A549 (cell line): ENCODE measurements around the gene DDAH2. TPM values are rescaled to one million over a fixed set of nuclear protein-coding genes. Genes with fewer than 3 reads are reported as not detected.

Experiments
- ATAC-seq, 2 experiments: fragments of 200-7000 bp in 1 of 2; fragments of >200 bp in 1 of 2; cut with Nextera tagmentation in 1 of 2; cut with Tn5 transposase in 1 of 2; 3 replicates each; pipeline versions ENCODE4 v1.8.0 to v1.9.1; 2018 to 2020; ENCODE audit warnings: mild to moderate bottlenecking in 1 of 2, moderate library complexity in 1 of 2
- CTCF ChIA-PET: fragments of 300-600 bp; sonication (Branson Sonifier 250); formaldehyde crosslinking; extraction: SDS; loops from one replicate; lab custom pipeline; 2021; ENCODE audit warnings: antibody characterized with exemption, inconsistent platforms; lab: Yijun Ruan, JAX
- POLR2A ChIA-PET: fragments of 350-600 bp; formaldehyde crosslinking; extraction: SDS; loops from one replicate; lab custom pipeline; 2021; ENCODE audit warnings: antibody characterized with exemption, inconsistent platforms; lab: Yijun Ruan, JAX
- DNase-seq, 2 experiments: peaks; one replicate each; pipeline versions ENCODE4 v3.0.0 to v3.0.0-alpha.2; 2011 to 2016; ENCODE audit warnings: low read depth in 1 of 2, low spot score in 1 of 2
- FAIRE-seq: peaks from 2 replicates; lab custom pipeline; 2011; peaks lifted over from hg19 to GRCh38; lab: Jason Lieb, UNC
- H3K27ac ChIP-seq, 2 experiments: fragments of >200 bp; sonication (Bioruptor Twin); formaldehyde crosslinking; 3 replicates each; pipeline ENCODE4 v1.5.1; 2016 to 2017
- H3K4me1 ChIP-seq: fragments of >200 bp; sonication (Bioruptor Twin); formaldehyde crosslinking; 3 replicates; pipeline ENCODE4 v1.6.1; 2016
- H3K4me2 ChIP-seq: fragments of >200 bp; sonication (Bioruptor Twin); formaldehyde crosslinking; 3 replicates; pipeline ENCODE4 v1.6.1; 2016
- H3K4me3 ChIP-seq: fragments of >200 bp; sonication (Bioruptor Twin); formaldehyde crosslinking; 3 replicates; pipeline ENCODE4 v1.5.1; 2016
- H3K9me3 ChIP-seq: fragments of >200 bp; sonication (Bioruptor Twin); formaldehyde crosslinking; 3 replicates; pipeline ENCODE4 v1.6.1; 2016
- ATOH8 ChIP-seq: fragments of 250-450 bp; sonication (Bioruptor Pico); IDR thresholded peaks from 2 replicates; pipeline ENCODE4 v1.5.0; 2020; ENCODE audit warnings: low read depth, mild to moderate bottlenecking, moderate library complexity
- CBX8 ChIP-seq: fragments of 200-600 bp; sonication (generic); IDR thresholded peaks from 2 replicates; pipeline ENCODE4 v1.6.1; 2016
- CTCF ChIP-seq: fragments of >200 bp; sonication (Bioruptor Twin); formaldehyde crosslinking; IDR thresholded peaks from 3 replicates; pipeline ENCODE4 v1.5.1; 2016
- E2F6 ChIP-seq: IDR thresholded peaks from 2 replicates; pipeline ENCODE4 v1.6.1; 2012; ENCODE audit warnings: low read depth, borderline replicate concordance
- EHMT2 ChIP-seq: fragments of 200-600 bp; sonication (generic); IDR thresholded peaks from 2 replicates; pipeline ENCODE4 v1.6.1; 2016; ENCODE audit warnings: antibody characterized with exemption, low read depth, mild to moderate bottlenecking, moderate library complexity
- FOXS1 ChIP-seq: fragments of 250-450 bp; sonication (Bioruptor Pico); IDR thresholded peaks from 2 replicates; pipeline ENCODE4 v1.5.0; 2020; ENCODE audit warnings: mild to moderate bottlenecking, moderate library complexity
- HOXB13 ChIP-seq: fragments of 250-450 bp; sonication (Bioruptor Pico); IDR thresholded peaks from 2 replicates; pipeline ENCODE4 v1.5.0; 2020; ENCODE audit warnings: low read depth, mild to moderate bottlenecking, moderate library complexity
- JUNB ChIP-seq: fragments of >200 bp; sonication (Bioruptor Twin); formaldehyde crosslinking; IDR thresholded peaks from 2 replicates; pipeline ENCODE4 v1.6.1; 2016
- MYC ChIP-seq: IDR thresholded peaks from 2 replicates; pipeline ENCODE4 v1.6.1; 2012; ENCODE audit warnings: mild to moderate bottlenecking, inconsistent platforms, low read length, improper control_type of control experiment, borderline replicate concordance
- RNF2 ChIP-seq: fragments of 200-600 bp; sonication (generic); IDR thresholded peaks from 2 replicates; pipeline ENCODE4 v1.6.1; 2016; ENCODE audit warnings: low read depth, mild to moderate bottlenecking, antibody characterized with exemption, moderate library complexity, borderline replicate concordance
- SMC3 ChIP-seq: fragments of >200 bp; sonication (Bioruptor Twin); formaldehyde crosslinking; IDR thresholded peaks from 3 replicates; pipeline ENCODE4 v1.6.1; 2018; ENCODE audit warnings: inconsistent platforms
- SREBF2 ChIP-seq: fragments of 450-650 bp; IDR thresholded peaks from 2 replicates; pipeline ENCODE4 v1.6.1; 2014; ENCODE audit warnings: mild to moderate bottlenecking, moderate library complexity
- TP53 ChIP-seq: fragments of 250-450 bp; sonication (Bioruptor Pico); IDR thresholded peaks from 2 replicates; pipeline ENCODE4 v1.5.0; 2021; ENCODE audit warnings: mild to moderate bottlenecking, moderate library complexity
- WGBS: methylation state at CpG from one replicate; pipeline ENCODE4 v1.1.6; 2017; ENCODE audit errors: missing lambda C conversion rate; 5-methylcytosine and 5-hydroxymethylcytosine counted together
- polyA plus RNA-seq, 4 experiments: library from polyadenylated mRNA; depleted of rRNA in 3 of 4; stranded (reverse); fragments of >200 nt; fragmentation: RNase III in 1 of 4; extraction: RNeasy Plus Mini Kit Qiagen cat#74134 plus additional on column Dnase treatment in 1 of 4; gene quantifications; 2 replicates in 3 of 4; 3 replicates in 1 of 4; pipeline ENCODE4 v1.2.3, GENCODE V29; 2011 to 2017
- TF ChIP-seq, protein P1 (sequence below): fragments of 150-350 bp; IDR thresholded peaks from 2 replicates; pipeline ENCODE4 v1.6.1; 2014; ENCODE audit warnings: low read depth, mild to moderate bottlenecking, low read length

Gene DDAH2
- polyA plus RNA-seq, 2 of the 4 experiments (the other 2 are of a cell fraction): 19.3 to 54.5 TPM

- POLR2A ChIA-PET: no interaction called here
Observed at GRCh38 chr6:31690231-31691077, 38.6 kb downstream of the DDAH2 start.

DNA sequence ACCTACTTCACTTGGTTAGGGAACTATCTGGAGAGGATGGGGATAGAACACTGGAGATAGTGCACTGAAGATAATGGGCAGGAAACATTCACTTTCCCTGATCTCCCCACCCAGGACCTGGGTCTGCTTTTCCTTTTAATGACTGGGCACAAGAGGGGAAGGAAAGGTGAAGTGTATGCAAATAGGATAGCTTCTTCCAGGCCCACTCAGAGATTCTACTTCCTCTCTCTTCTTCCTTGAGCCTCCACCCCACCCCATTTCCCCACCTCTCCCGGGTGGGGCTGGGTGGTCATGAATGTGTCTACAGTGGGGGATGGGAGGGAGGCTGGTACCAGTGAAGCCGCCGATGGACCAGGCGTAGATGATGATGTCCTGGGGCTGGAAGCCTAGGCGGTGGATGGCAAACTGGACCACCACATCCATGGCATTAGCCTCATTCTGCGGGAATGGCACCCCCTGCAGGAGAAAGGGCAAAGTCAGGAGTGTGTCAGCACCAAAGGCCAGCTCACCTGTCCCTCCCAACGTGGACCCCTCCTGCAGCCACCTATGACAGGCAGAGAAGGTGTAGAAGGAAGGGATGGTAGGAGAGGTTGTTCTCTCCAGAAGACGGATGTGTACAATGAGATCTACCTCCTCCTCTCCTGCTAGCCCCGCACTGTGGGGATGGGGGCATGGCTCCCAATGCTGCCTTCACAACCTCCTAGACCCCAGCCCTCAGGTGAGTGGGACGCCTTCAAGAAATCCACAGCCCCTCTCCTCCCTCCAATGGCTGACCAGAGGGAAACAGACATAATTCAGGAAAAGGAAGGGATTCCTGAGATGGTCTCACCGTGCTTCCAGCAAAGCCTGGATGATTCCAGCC lies 39.6 kb downstream of the DDAH2 start:
- ChIA-PET CTCF (interaction anchor here (0.6 to 2.5 kb wide), 6 partner anchors 8 to 140 kb away, joined by 3 to 9 read pairs (median 4); partner anchors contain the start of genes ABHD16A, LY6G5B and LY6G5C), POLR2A (no interaction called here)
- no peak for FAIRE-seq
- DNase-seq: no peak
- no peak overlapping the region for H3K4me2 ChIP-seq
- no peaks in the 10 kb centered on the region for H3K9me3 ChIP-seq
- H3K4me1 ChIP-seq: no peaks in the 10 kb centered on the region; the same call in 2 of the 3 replicates
- TF ChIP-seq CBX8 (no peak), CTCF (peak; percentile 18; the same call in 1 of the 3 replicates)
- no peak overlapping the region for H3K4me3 ChIP-seq
- no peak overlapping the region for H3K27ac ChIP-seq
- WGBS: 87% methylated on average over 9 of the region's 11 CpGs
- peak in 1 of 2 experiments; percentile 70; a peak in 3 of 6 replicates for ATAC-seq

More at GRCh38 chr6:31690231-31691077, 38.6 kb downstream of the DDAH2 start:
- TF ChIP-seq EHMT2: no peak
- no peak for TF ChIP-seq ATOH8 (CRISPR knock-in tag)
- TF ChIP-seq SMC3: no peak
- TF ChIP-seq JUNB: no peak
- no peak for TF ChIP-seq MYC
- no peak for TF ChIP-seq FOXS1
- TF ChIP-seq, protein P1, sequence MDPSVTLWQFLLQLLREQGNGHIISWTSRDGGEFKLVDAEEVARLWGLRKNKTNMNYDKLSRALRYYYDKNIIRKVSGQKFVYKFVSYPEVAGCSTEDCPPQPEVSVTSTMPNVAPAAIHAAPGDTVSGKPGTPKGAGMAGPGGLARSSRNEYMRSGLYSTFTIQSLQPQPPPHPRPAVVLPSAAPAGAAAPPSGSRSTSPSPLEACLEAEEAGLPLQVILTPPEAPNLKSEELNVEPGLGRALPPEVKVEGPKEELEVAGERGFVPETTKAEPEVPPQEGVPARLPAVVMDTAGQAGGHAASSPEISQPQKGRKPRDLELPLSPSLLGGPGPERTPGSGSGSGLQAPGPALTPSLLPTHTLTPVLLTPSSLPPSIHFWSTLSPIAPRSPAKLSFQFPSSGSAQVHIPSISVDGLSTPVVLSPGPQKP: no peak
- TF ChIP-seq E2F6: no peak
- TF ChIP-seq TP53 (CRISPR knock-in tag): no peak
- TF ChIP-seq RNF2: no peak
- TF ChIP-seq SREBF2: no peak
- TF ChIP-seq CBX8: no peak
- no peak for TF ChIP-seq HOXB13 (CRISPR knock-in tag)
- WGBS: 59% methylated on average over 9 of the region's 10 CpGs
- FAIRE-seq (no peak), ATAC-seq (peak in 1 of 2 experiments; percentile 29; a peak in 2 of 6 replicates), DNase-seq (no peak)
- no peak overlapping the region for H3K4me2 ChIP-seq
- no peaks in the 10 kb centered on the region; the same call in 2 of the 3 replicates for H3K4me1 ChIP-seq
- H3K4me3 ChIP-seq: no peak overlapping the region
- no peaks in the 10 kb centered on the region for H3K9me3 ChIP-seq
- H3K27ac ChIP-seq: no peak overlapping the region
- CTCF ChIA-PET: interaction anchor here (0.6 to 2.9 kb wide), 6 partner anchors 9 to 173 kb away, joined by 3 to 11 read pairs (median 4); partner anchors contain the start of genes LY6G5B, LY6G5C and NEU1
